Nephron (organoid): ENCODE measurements around the gene MAGI1.

ENCODE experiments used
- H3K27ac Mint-ChIP-seq, 3 experiments: 2 replicates each; pipeline ENCODE4 v1.8.0; 2020; ENCODE audit warnings: mixed read lengths in 3 of 3, mild to moderate bottlenecking in 2 of 3, moderate library complexity in 1 of 3
- H3K27me3 Mint-ChIP-seq: 2 replicates; pipeline ENCODE4 v1.8.0; 2021; ENCODE audit warnings: low read depth, mild to moderate bottlenecking, moderate library complexity, mixed read lengths
- H3K36me3 Mint-ChIP-seq: 2 replicates; pipeline ENCODE4 v1.8.0; 2020; ENCODE audit warnings: low read depth, mixed read lengths
- H3K4me1 Mint-ChIP-seq: 2 replicates; pipeline ENCODE4 v1.8.0; 2020; ENCODE audit warnings: mixed read lengths
- H3K4me3 Mint-ChIP-seq, 3 experiments: 2 replicates each; pipeline ENCODE4 v1.8.0; 2020; ENCODE audit warnings: mild to moderate bottlenecking in 3 of 3, mixed read lengths in 3 of 3, moderate library complexity in 2 of 3
- H3K9me3 Mint-ChIP-seq: 2 replicates; pipeline ENCODE4 v1.8.0; 2020; ENCODE audit warnings: mixed read lengths
- CTCF ChIP-seq, 3 experiments: fragments of 200-600 bp; sonication (generic); IDR thresholded peaks; one replicate each; pipeline ENCODE4 v1.5.0; 2021; ENCODE audit warnings: antibody characterized with exemption in 3 of 3; ENCODE audit not compliant: unreplicated experiment in 3 of 3

The MAGI1 gene

DNA sequence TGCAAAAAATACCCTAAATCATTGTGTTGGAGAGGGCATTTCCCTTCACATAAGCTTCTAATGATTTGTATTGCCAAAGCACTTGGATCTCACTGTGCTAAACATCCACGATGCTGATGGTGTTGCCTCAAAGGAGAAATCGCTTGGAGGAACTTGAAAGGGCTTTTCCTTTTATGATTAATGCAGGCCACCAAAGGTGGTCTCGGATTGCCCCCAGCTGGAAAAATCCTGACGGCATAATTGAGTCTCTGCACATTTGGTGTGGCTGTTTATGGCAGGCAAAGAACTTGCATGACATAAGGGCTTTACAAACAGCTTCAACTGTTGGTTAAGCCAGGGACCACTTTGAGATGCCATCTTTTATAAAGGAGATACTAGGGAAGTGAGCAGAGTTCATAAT lies 687.0 kb downstream of the MAGI1 start:
- no peaks in the 10 kb centered on the region for H3K9me3 Mint-ChIP-seq
- no peak overlapping the region for H3K27ac Mint-ChIP-seq
- no peak for TF ChIP-seq CTCF (IDR thresholded peaks at IDR 0.05; ENCODE audit: unreplicated experiment in 3 of 3)
- no peaks in the 10 kb centered on the region for H3K4me1 Mint-ChIP-seq
- no peak overlapping the region for H3K4me3 Mint-ChIP-seq
- H3K36me3 Mint-ChIP-seq, result peaks cover 12% of the 10 kb centered on the region
- H3K27me3 Mint-ChIP-seq, result no peaks in the 10 kb centered on the region

GRCh38 chr3:65350801-65351476 lies 687.8 kb downstream of the MAGI1 start:
- H3K27ac Mint-ChIP-seq, result no peak overlapping the region
- no peaks in the 10 kb centered on the region for H3K27me3 Mint-ChIP-seq
- no peak for TF ChIP-seq CTCF (IDR thresholded peaks at IDR 0.05; ENCODE audit: unreplicated experiment in 3 of 3)
- H3K9me3 Mint-ChIP-seq, result no peaks in the 10 kb centered on the region
- peaks cover 7% of the 10 kb centered on the region for H3K36me3 Mint-ChIP-seq
- H3K4me1 Mint-ChIP-seq, result no peaks in the 10 kb centered on the region
- no peak overlapping the region for H3K4me3 Mint-ChIP-seq

GRCh38 chr3:65348398-65348995 lies 690.2 kb downstream of the MAGI1 start:
- Mint-ChIP-seq H3K9me3 (no peaks in the 10 kb centered on the region), H3K27me3 (no peaks in the 10 kb centered on the region), H3K27ac (no peak overlapping the region), H3K4me3 (no peak overlapping the region), H3K4me1 (peaks cover 10% of the 10 kb centered on the region), H3K36me3 (no peaks in the 10 kb centered on the region)
- no peak for TF ChIP-seq CTCF (IDR thresholded peaks at IDR 0.05; ENCODE audit: unreplicated experiment in 3 of 3)

DNA sequence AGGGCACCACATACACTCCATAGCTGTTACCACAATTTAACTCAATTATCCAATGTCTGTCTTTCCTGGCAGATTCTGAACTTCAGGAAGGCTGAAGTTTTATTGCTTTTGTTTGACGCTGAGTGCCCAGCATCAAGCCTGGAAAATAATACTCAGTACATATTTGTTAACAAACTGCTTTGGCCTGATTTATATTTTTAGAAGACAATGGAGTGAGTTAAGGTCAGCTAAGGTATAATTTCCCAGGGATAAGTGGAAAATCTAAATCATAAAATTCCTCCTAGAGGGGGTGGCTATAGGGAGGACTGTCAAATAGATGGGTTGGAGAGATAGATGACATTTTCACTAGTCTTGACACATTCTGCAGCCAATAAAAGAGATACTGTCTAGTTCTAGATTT lies 691.6 kb downstream of the MAGI1 start:
- no peaks in the 10 kb centered on the region for H3K36me3 Mint-ChIP-seq
- no peaks in the 10 kb centered on the region for H3K27me3 Mint-ChIP-seq
- no peak overlapping the region for H3K27ac Mint-ChIP-seq
- peaks cover 16% of the 10 kb centered on the region for H3K4me1 Mint-ChIP-seq
- no peaks in the 10 kb centered on the region for H3K9me3 Mint-ChIP-seq
- TF ChIP-seq CTCF (IDR thresholded peaks at IDR 0.05; ENCODE audit: unreplicated experiment in 3 of 3), result no peak
- no peak overlapping the region for H3K4me3 Mint-ChIP-seq

GRCh38 chr3:65344846-65345245 lies 693.9 kb downstream of the MAGI1 start:
- Mint-ChIP-seq H3K4me1 (peaks cover 16% of the 10 kb centered on the region), H3K27me3 (no peaks in the 10 kb centered on the region), H3K4me3 (no peak overlapping the region), H3K36me3 (no peaks in the 10 kb centered on the region), H3K9me3 (no peaks in the 10 kb centered on the region), H3K27ac (peak overlapping the region in 1 of 3 experiments; percentile 13)
- TF ChIP-seq CTCF (IDR thresholded peaks at IDR 0.05; ENCODE audit: unreplicated experiment in 3 of 3), result no peak

GRCh38 chr3:65344444-65344843 lies 694.3 kb downstream of the MAGI1 start:
- Mint-ChIP-seq H3K27me3 (no peaks in the 10 kb centered on the region), H3K4me3 (no peak overlapping the region), H3K36me3 (no peaks in the 10 kb centered on the region)

More at GRCh38 chr3:65344444-65344843, 694.3 kb downstream of the MAGI1 start:
- H3K4me1 Mint-ChIP-seq, result peaks cover 20% of the 10 kb centered on the region
- no peaks in the 10 kb centered on the region for H3K9me3 Mint-ChIP-seq
- TF ChIP-seq CTCF (IDR thresholded peaks at IDR 0.05; ENCODE audit: unreplicated experiment in 3 of 3), result no peak
- H3K27ac Mint-ChIP-seq, result peak overlapping the region in 2 of 3 experiments; percentile 13 to 22
